GM23338 (cell line): ENCODE data around the gene RBP5. TPM values are rescaled to one million over a fixed set of nuclear protein-coding genes. Genes with fewer than 3 reads are reported as not detected.

Experiments
- ATAC-seq: fragments of 200-7000 bp; cut with Tn5 transposase; 3 replicates; pipeline ENCODE4 v1.9.1; 2020
- DNase-seq: peaks from one replicate; pipeline ENCODE4 v3.0.0-alpha.2; 2015; ENCODE audit warnings: low spot score
- H2AFZ ChIP-seq: fragments of 200-600 bp; sonication (generic); 2 replicates; pipeline ENCODE4 v1.8.0; 2016; ENCODE audit warnings: antibody characterized with exemption, mild to moderate bottlenecking, moderate library complexity
- H3F3A ChIP-seq: fragments of 200-600 bp; sonication (generic); replicated peaks from 2 replicates; pipeline ENCODE4 v1.8.0; 2017; ENCODE audit warnings: antibody characterized with exemption, mixed run types, low read depth
- H3K27ac ChIP-seq: fragments of 200-600 bp; sonication (generic); 2 replicates; pipeline ENCODE4 v1.6.1; 2016; ENCODE audit warnings: low read depth
- H3K27me3 ChIP-seq: fragments of 200-600 bp; sonication (generic); 2 replicates; pipeline ENCODE4 v1.8.0; 2016; ENCODE audit warnings: mild to moderate bottlenecking, mixed run types, moderate library complexity; ENCODE audit not compliant: insufficient read depth
- H3K36me3 ChIP-seq: fragments of 200-600 bp; sonication (generic); 2 replicates; pipeline ENCODE4 v1.8.0; 2016; ENCODE audit warnings: mild to moderate bottlenecking; ENCODE audit not compliant: insufficient read depth
- H3K4me1 ChIP-seq: fragments of 200-600 bp; sonication (generic); 2 replicates; pipeline ENCODE4 v1.8.0; 2016; ENCODE audit warnings: mild to moderate bottlenecking, moderate library complexity; ENCODE audit not compliant: insufficient read depth
- H3K4me2 ChIP-seq: fragments of 200-600 bp; sonication (generic); 2 replicates; pipeline ENCODE4 v1.7.1; 2017; ENCODE audit warnings: mixed run types
- H3K4me3 ChIP-seq: fragments of 200-600 bp; sonication (generic); 2 replicates; pipeline ENCODE4 v1.6.1; 2016; ENCODE audit warnings: mixed run types
- H3K79me2 ChIP-seq: fragments of 200-600 bp; sonication (generic); replicated peaks from 2 replicates; pipeline ENCODE4 v1.8.0; 2017; ENCODE audit warnings: mild to moderate bottlenecking; ENCODE audit not compliant: insufficient read depth
- H3K9me2 ChIP-seq: fragments of 200-600 bp; sonication (generic); 2 replicates; pipeline ENCODE4 v1.8.0; 2017; ENCODE audit not compliant: insufficient read depth
- H4K20me1 ChIP-seq: fragments of 200-600 bp; sonication (generic); replicated peaks from 2 replicates; pipeline ENCODE4 v1.8.0; 2017; ENCODE audit warnings: mild to moderate bottlenecking; ENCODE audit not compliant: insufficient read depth
- H3K27ac Mint-ChIP-seq: 2 replicates; pipeline ENCODE4 v1.8.0; 2020; ENCODE audit warnings: inconsistent platforms, mild to moderate bottlenecking, moderate library complexity, mixed read lengths
- H3K27me3 Mint-ChIP-seq: 3 replicates; pipeline ENCODE4 v1.8.0; 2022; ENCODE audit warnings: low read depth, mild to moderate bottlenecking, moderate library complexity, mixed read lengths, inconsistent platforms; ENCODE audit not compliant: insufficient read depth, poor library complexity
- H3K36me3 Mint-ChIP-seq: 3 replicates; pipeline ENCODE4 v1.8.0; 2021; ENCODE audit warnings: low read depth, mild to moderate bottlenecking, inconsistent platforms, moderate library complexity, mixed read lengths
- H3K4me1 Mint-ChIP-seq: 3 replicates; pipeline ENCODE4 v1.8.0; 2020; ENCODE audit warnings: mild to moderate bottlenecking, inconsistent platforms, mixed read lengths
- H3K4me3 Mint-ChIP-seq: 3 replicates; pipeline ENCODE4 v1.8.0; 2021; ENCODE audit warnings: moderate library complexity, mild to moderate bottlenecking, inconsistent platforms, mixed read lengths
- H3K9me3 Mint-ChIP-seq: 3 replicates; pipeline ENCODE4 v1.8.0; 2020; ENCODE audit warnings: moderate library complexity, mild to moderate bottlenecking, inconsistent platforms, mixed read lengths
- CREB1 ChIP-seq: fragments of 250-450 bp; sonication (Bioruptor Pico); IDR thresholded peaks from 2 replicates; pipeline ENCODE4 v1.5.0; 2020; ENCODE audit warnings: low read depth, mild to moderate bottlenecking, moderate library complexity
- CTCF ChIP-seq, 2 experiments: fragments of 200-600 bp in 1 of 2; sonication (generic) in 1 of 2; conservative IDR thresholded peaks; 2 replicates each; pipeline versions ENCODE4 v1.5.1 to v1.6.1; 2016 to 2017; ENCODE audit warnings: antibody characterized with exemption in 2 of 2, low read depth in 2 of 2, mild to moderate bottlenecking in 2 of 2, moderate library complexity in 1 of 2
- ETS1 ChIP-seq: IDR thresholded peaks from 2 replicates; pipeline ENCODE4 v1.6.1; 2016; ENCODE audit warnings: antibody characterized with exemption
- EZH2 ChIP-seq: fragments of 200-600 bp; sonication (generic); IDR thresholded peaks from one replicate; pipeline ENCODE4 v1.8.0; 2017; ENCODE audit warnings: antibody characterized with exemption, mild to moderate bottlenecking, low read depth; ENCODE audit not compliant: unreplicated experiment
- EZH2phosphoT487 ChIP-seq: fragments of 200-600 bp; sonication (generic); IDR thresholded peaks from one replicate; pipeline ENCODE4 v1.8.1; 2018; ENCODE audit warnings: antibody characterized with exemption; ENCODE audit not compliant: unreplicated experiment
- JUNB ChIP-seq: IDR thresholded peaks from one replicate; pipeline ENCODE4 v1.6.1; 2016; ENCODE audit warnings: antibody characterized with exemption; ENCODE audit not compliant: unreplicated experiment
- NANOG ChIP-seq: IDR thresholded peaks from 2 replicates; pipeline ENCODE4 v1.6.1; 2016; ENCODE audit warnings: antibody characterized with exemption, borderline replicate concordance
- POLR2AphosphoS5 ChIP-seq: IDR thresholded peaks from 2 replicates; pipeline ENCODE4 v1.6.1; 2016; ENCODE audit warnings: antibody characterized with exemption, low read depth
- REST ChIP-seq: IDR thresholded peaks from one replicate; pipeline ENCODE4 v1.6.1; 2018; ENCODE audit warnings: antibody characterized with exemption; ENCODE audit not compliant: unreplicated experiment
- STAT1 ChIP-seq: IDR thresholded peaks from one replicate; pipeline ENCODE4 v1.6.1; 2016; ENCODE audit warnings: antibody characterized with exemption; ENCODE audit not compliant: unreplicated experiment
- ZNF114 ChIP-seq: fragments of 250-450 bp; sonication (Bioruptor Pico); IDR thresholded peaks from 2 replicates; pipeline ENCODE4 v1.5.0; 2020; ENCODE audit warnings: mild to moderate bottlenecking, moderate library complexity
- ZNF331 ChIP-seq: fragments of 250-450 bp; sonication (Bioruptor Pico); IDR thresholded peaks from 2 replicates; pipeline ENCODE4 v1.5.0; 2020; ENCODE audit warnings: low read depth, mild to moderate bottlenecking, moderate library complexity
- ZNF462 ChIP-seq: fragments of 250-450 bp; sonication (Bioruptor Pico); IDR thresholded peaks from 2 replicates; pipeline ENCODE4 v1.5.0; 2020; ENCODE audit warnings: mild to moderate bottlenecking, moderate library complexity
- polyA plus RNA-seq: library from polyadenylated mRNA; unstranded; fragments of >200 nt; fragmentation: Nextera tagmentation; extraction: Ambion mirVana; gene quantifications from 2 replicates; pipeline ENCODE4 v1.2.1, GENCODE V29; 2016
- total RNA-seq: library from RNA; depleted of rRNA; stranded (reverse); fragments of >200 nt; shearing (Covaris generic); gene quantifications from 2 replicates; pipeline ENCODE4 v1.2.3, GENCODE V29; 2014

The RBP5 gene
- total and polyA plus RNA-seq, 2 experiments from 2014 or later, result 1.2 to 3.0 TPM

GRCh38 chr12:7175493-7175892, 46.8 kb upstream of the RBP5 start:
- no peak overlapping the region for H3K4me2 ChIP-seq
- no peak overlapping the region for H3K27ac ChIP-seq
- Mint-ChIP-seq H3K27ac (no peak overlapping the region), H3K4me1 (no peaks in the 10 kb centered on the region), H3K9me3 (peaks cover 66% of the 10 kb centered on the region), H3K27me3 (peaks cover 4% of the 10 kb centered on the region), H3K4me3 (no peak overlapping the region), H3K36me3 (peaks cover 13% of the 10 kb centered on the region; the same call in 2 of the 3 replicates)
- H4K20me1 ChIP-seq, result no peaks in the 10 kb centered on the region
- TF ChIP-seq REST (no peak), ETS1 (no peak), ZNF462 (CRISPR knock-in tag) (no peak), JUNB (no peak), EZH2phosphoT487 (no peak), CTCF (conservative IDR thresholded peaks at IDR 0.05; ENCODE audit: low read depth in 2 of 2) (no peak), EZH2 (no peak), ZNF114 (CRISPR knock-in tag) (no peak), STAT1 (no peak), POLR2AphosphoS5 (no peak), ZNF331 (no peak), NANOG (no peak), CREB1 (no peak)
- no peaks in the 10 kb centered on the region for H3K79me2 ChIP-seq
- H3K27me3 ChIP-seq, result no peaks in the 10 kb centered on the region
- no peak for DNase-seq
- no peaks in the 10 kb centered on the region for H3K36me3 ChIP-seq
- no peak for ATAC-seq
- no peaks in the 10 kb centered on the region for H3K4me1 ChIP-seq
- no peaks in the 10 kb centered on the region for H3F3A ChIP-seq
- H3K9me2 ChIP-seq, result peaks cover 9% of the 10 kb centered on the region; the same call in 1 of the 2 replicates
- no peak overlapping the region for H3K4me3 ChIP-seq
- H2AFZ ChIP-seq, result no peak overlapping the region
